ENCODE measurements around the gene RECQL5. TPM values are rescaled to one million over a fixed set of nuclear protein-coding genes. Genes with fewer than 3 reads are reported as not detected.

The RECQL5 gene
- total RNA-seq, 1 experiment from 2014 or later = 46.1 TPM

- no peaks in the 10 kb centered on the region for H3K9me3 ChIP-seq (ENCODE audit: control insufficient read depth, insufficient read depth, low read depth, low read length)
- BruUV-seq (replicated peaks) = no TSS peak
- in situ Hi-C loops (cut with HindIII; ENCODE audit: low pct_unique_long_range_greater_than_20kb, low sequenced_read_pairs) (no loop called here), intact Hi-C loops (cut with micrococcal nuclease; ENCODE audit: unreplicated experiment) (no loop called here)
- TF ChIP-seq REST (IDR thresholded peaks at IDR 0.05; ENCODE audit: insufficient read depth in 1 of 2, low read depth in 2 of 2, low read length in 1 of 2) = no peak
- TF ChIP-seq TCF7L2 (IDR thresholded peaks at IDR 0.05; ENCODE audit: low read depth, low read length) = no peak
- no peak for TF ChIP-seq CTCF (IDR thresholded peaks at IDR 0.05)
- TF ChIP-seq POLR2AphosphoS5 (IDR thresholded peaks at IDR 0.05; ENCODE audit: low read depth, low read length) = no peak
- no peak for TF ChIP-seq SIN3A (IDR thresholded peaks at IDR 0.05; ENCODE audit: borderline replicate concordance, insufficient read depth, low read depth, low read length)
- ATAC-seq (no peak), DNase-seq (ENCODE audit: low read depth, low spot score) (no peak)
- ChIA-PET CTCF (interaction anchor here (0.6 to 0.9 kb wide), 3 partner anchors 9 to 65 kb away, joined by 4 to 17 read pairs (median 4); no protein-coding TSS in a partner anchor), POLR2A (interaction anchor here (0.5 kb wide), 1 partner anchor 118 kb away, joined by 4 read pairs; no protein-coding TSS in a partner anchor)
- no peaks in the 10 kb centered on the region for H3K27me3 ChIP-seq (ENCODE audit: control insufficient read depth, insufficient read depth, low read length)
- H3K4me3 ChIP-seq (ENCODE audit: low read depth in 2 of 2, low read length in 2 of 2) = no peak overlapping the region
- no peak overlapping the region for H3K27ac ChIP-seq (ENCODE audit: low read length)
- peaks cover 16% of the 10 kb centered on the region for H3K4me1 ChIP-seq (ENCODE audit: control insufficient read depth, insufficient read depth, low read length)
- H3K36me3 ChIP-seq (ENCODE audit: control insufficient read depth, insufficient read depth, low read length) = no peaks in the 10 kb centered on the region
Observed at GRCh38 chr17:75629157-75629556, 37.8 kb downstream of the RECQL5 start.

- ChIA-PET POLR2A (no interaction called here), CTCF (interaction anchor here (0.6 to 0.7 kb wide), 4 partner anchors 28 to 151 kb away, joined by 4 to 7 read pairs (median 5); no protein-coding TSS in a partner anchor)
- no TSS peak for BruUV-seq (replicated peaks)
Observed at GRCh38 chr17:75628425-75628824, 38.5 kb downstream of the RECQL5 start.

More at GRCh38 chr17:75628425-75628824, 38.5 kb downstream of the RECQL5 start:
- DNase-seq (ENCODE audit: low read depth, low spot score) = no peak
- no peak for TF ChIP-seq POLR2AphosphoS5 (IDR thresholded peaks at IDR 0.05; ENCODE audit: low read depth, low read length)
- TF ChIP-seq SIN3A (IDR thresholded peaks at IDR 0.05; ENCODE audit: borderline replicate concordance, insufficient read depth, low read depth, low read length) = no peak
- TF ChIP-seq REST (IDR thresholded peaks at IDR 0.05; ENCODE audit: insufficient read depth in 1 of 2, low read depth in 2 of 2, low read length in 1 of 2) = no peak
- H3K4me1 ChIP-seq (ENCODE audit: control insufficient read depth, insufficient read depth, low read length) = peaks cover 9% of the 10 kb centered on the region
- intact Hi-C loops (cut with micrococcal nuclease; ENCODE audit: unreplicated experiment) = no loop called here
- no peak for ATAC-seq
- in situ Hi-C loops (cut with HindIII; ENCODE audit: low pct_unique_long_range_greater_than_20kb, low sequenced_read_pairs) = no loop called here
- no peak overlapping the region for H3K4me3 ChIP-seq (ENCODE audit: low read depth in 2 of 2, low read length in 2 of 2)
- no peak overlapping the region for H3K27ac ChIP-seq (ENCODE audit: low read length)
- H3K9me3 ChIP-seq (ENCODE audit: control insufficient read depth, insufficient read depth, low read depth, low read length) = no peaks in the 10 kb centered on the region
- H3K36me3 ChIP-seq (ENCODE audit: control insufficient read depth, insufficient read depth, low read length) = no peaks in the 10 kb centered on the region
- no peaks in the 10 kb centered on the region for H3K27me3 ChIP-seq (ENCODE audit: control insufficient read depth, insufficient read depth, low read length)
